Germinal center (tissue), 1 donor: ENCODE measurements around the gene EVA1C.
"Not testable (repeated sequence)": the region's sequence is repeated elsewhere in the genome, so short reads cannot be mapped to it uniquely, and the experiment has no call there.

Source experiments
- DNase-seq: peaks from one replicate; pipeline ENCODE4 v3.0.0; 2012; ENCODE audit warnings: mixed read lengths, low spot score

EVA1C gene

DNA sequence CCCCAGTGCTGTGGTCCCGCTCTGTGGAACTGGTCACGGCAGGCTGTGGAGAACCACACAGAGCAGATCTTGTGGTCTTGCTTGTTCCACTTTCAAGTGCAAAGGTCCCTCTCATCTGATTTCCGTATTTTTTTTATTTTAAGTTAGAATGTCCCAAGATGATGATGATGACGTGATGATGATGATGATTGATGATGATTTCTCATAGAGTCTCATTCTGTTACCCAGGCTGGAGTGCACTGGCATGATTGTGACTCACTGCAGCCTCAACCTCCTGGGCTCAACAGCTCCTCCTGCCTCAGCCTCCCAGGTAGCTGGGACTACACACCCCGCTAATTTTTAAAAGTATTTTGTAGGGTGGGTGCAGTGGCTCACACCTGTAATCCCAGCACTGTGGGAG, 12.2 kb downstream of the EVA1C start:
- DNase-seq: no peak

DNA sequence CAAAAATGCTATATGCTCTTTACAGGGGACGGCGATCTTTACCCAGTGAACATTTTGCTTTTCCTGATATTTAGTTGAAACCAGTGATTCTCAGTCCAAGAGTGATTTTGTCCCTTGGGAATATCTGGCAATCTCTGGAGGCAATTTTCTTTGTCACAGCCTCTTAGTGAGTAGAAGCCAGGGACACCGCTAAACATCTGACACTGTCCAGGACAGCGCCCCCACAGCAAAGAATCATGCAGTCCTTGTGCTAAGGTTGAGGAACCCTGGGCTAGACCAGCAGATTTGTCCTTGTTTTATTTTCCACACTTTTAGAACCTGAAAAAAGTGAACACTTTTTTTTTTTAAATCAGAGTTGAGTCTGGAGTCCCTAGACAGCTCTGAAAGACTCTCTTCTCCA, 13.1 kb downstream of the EVA1C start:
- DNase-seq: no peak

DNA sequence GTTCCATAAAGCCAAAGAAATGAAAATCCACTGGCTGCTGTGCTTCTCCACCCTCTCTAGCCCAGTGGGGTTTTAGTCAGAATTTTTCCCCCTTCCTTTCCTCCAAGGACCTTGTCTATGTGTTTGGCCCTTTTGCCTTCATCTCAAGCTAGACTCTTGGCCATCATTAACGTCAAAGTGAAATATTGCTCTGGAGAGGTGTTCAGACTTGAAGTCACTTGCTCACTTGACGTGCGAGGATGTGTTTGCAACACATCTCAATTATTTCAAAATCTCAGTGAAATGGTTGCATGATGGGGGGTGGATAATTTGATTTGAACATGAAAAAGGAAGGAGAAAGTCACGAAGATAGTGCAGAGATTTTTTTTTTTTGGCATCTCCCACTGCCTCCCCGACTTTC, 13.6 kb downstream of the EVA1C start:
- DNase-seq: no peak

DNA sequence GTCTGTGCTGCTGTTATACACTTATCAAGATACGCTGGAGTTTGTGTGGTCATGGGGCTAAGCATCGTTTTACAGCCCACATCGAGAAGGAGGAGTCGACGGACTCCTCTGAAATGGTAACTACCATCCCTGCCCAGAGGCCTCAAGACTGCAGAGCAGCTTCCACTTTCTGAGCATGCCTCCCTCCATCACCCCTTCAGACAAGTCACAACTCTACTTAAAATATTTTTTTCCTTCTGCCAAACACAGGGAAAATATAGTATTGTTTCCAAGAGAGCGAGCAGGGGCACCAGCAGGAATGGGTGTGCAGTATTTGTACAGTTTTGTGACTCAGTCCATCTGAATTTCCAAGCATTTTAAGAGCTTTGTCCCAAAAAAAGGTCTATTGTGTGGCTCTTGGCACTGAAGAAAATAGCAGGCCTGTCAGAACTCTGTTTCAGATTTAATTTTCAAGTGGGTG, 14.1 kb downstream of the EVA1C start:
- no peak for DNase-seq

DNA sequence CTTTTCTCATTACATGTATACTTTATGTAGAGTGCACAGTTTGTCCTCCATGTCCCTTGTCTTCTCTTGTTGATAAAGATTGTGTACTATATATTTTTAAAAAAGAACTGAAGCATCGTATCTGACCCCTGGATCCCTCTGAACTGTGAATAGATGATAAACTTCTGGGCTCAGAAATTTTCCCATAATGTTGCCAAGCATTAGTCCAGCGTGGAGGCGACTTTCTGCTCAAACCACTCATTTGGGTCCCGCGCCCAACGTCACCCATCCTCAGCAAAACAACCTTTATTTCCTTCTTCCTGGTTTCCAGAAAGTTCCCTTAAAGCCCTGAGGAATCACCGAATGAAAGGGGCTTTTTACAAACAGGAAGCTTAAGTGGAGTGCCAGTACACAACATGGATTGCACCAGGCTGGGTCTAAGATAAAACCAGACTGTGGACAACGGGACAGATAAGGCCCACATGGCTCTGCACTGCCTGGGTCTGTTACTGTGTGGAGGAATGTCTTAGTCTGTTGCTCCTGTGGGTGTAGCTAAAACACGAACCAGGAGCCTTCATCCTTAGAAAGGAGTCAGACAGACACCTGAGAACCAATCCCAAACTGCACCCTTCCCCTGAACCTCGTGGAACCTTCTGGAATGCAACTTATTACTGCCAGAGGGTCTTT, 15.6 kb downstream of the EVA1C start:
- no peak for DNase-seq

DNA sequence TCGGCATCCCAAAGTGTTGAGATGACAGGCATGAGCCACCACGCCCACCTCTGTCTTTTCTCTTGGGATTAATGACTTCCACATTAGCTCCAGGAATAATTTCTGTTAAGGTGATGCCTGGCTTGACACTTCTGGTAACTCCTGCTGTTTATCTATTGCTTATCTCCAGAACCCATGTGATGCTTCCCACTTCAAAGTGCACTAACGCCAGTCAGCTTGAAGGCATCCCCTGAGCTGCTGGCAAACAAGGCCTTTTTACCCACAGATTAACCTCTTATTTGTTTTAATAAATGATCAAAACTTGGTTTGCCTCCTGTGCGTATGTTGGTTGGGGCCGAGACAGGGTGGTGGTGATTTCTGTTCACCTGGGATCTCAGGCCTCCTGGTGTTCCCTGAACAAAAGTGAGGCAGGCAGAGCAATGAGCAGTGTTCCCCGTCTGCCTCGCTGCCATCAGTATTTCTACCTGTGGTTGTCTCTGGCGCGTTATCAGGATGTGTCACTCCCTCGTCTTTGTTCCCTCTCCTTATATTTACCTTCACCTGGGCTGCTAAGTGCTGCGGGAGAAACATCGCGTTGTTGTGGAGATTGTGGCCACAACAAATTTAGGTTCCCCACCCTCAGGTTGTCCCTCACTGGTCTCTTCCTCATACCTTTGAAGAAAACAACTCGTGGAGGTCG, 20.6 kb downstream of the EVA1C start:
- DNase-seq: not testable (repeated sequence)

DNA sequence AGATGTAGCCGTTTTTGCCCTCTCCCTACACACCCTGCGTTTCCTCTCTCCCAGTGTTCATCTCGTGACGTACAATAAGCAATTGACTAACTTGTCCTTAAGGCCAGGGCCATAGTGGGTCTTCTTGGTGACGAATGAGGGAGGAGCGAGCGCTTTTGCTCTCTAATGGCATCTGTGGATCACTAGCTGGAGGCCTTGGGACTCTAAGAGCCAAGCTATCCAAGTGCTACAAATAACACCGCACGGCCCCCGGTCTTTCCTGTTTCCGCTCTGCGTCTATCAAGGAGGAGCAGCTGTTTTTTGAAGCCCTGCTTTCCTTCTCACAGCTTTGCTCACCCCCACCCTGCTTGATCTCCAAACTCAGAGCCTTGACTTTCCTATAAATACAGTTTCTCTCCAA, 25.2 kb downstream of the EVA1C start:
- no peak for DNase-seq

DNA sequence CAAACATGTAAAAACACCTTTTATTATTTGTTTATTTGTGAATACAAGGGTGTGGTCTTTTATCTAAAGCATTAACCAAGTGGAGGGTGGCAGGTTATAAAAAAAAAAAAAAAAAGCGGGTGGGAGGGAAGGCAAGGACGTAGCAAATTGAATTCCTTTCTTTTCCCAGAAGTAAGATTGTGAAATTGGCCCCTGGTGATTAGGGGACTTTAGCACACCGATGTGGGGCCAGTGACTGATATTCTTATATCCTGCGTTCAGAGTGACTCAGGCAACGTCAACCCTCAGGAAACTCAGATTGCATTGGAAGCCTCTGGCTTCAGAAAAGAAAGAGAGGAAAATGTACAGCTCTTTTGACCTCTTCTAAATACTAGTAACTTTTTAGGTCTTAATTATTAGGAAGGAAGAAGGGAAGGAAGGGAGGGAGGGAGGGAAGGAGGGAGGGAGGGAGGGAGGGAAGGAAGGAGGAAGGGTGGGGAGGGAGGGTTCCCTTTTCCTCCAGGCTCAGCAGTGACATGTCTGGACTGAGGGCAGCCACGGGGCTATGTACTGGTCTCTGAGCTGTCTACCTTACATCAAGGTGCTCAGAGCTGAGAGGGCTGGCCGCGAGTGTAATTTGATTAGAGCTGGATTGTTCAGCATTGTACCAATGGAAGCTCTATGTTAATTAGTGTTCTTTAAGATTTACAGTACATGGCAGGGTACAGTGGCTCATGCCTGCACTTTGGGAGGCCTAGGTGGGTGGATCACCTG, 30.2 kb downstream of the EVA1C start:
- DNase-seq: no peak

DNA sequence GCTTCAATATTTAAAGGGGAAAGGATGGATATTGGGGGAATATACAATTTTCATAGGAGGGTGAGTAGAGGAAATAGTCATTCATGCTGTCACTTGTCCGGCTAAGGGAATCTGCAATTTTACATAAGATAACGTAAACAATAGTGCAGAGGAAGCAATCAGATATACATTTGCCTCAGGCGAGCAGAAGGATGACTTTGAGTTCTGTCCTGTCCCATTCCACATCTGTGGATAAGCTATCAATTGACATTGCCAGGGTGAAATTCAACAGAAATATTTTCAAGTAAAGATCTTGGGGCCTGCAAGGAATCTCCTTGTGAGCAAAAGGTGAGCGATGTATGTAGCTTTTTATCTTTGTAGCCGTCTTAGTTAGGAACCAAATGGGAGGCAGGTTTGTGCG, 32.6 kb downstream of the EVA1C start:
- DNase-seq: no peak

DNA sequence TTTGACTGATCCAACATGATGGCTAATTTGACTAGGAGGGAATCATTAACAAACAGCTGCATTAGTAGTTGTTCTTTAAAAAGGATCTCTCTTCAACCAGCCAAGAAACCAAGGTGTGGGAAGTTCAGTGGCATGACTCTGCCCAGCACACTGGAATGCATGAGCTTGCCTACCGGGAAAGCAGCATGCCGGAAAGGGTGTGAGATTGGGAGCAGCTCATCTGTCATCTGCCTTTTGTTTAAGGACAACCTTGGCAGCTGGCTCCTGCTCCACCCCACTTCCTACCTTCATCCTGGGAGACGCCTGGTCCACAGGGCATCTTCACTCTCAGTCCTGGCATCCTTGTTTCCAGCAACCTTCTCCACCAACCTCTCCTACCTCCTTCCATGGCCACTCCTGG, 33.9 kb downstream of the EVA1C start:
- not testable (repeated sequence) for DNase-seq

DNA sequence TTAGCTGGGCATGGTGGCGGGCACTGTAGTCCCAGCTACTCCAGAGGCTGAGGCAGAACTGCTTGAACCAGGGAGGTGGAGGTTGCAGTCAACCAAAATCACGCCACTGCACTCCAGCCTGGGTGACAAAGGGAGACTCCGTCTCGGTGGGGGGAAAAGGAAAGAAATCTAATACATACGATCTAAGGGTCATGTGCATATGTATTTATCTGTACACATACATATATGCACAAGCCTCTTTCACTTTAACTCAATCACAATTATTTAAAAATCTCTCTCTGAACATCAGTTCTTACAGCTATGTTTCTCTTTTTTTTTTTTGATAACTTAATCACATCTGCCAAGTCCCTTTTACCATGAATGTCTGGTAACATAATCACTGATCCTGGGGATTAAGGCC, 34.7 kb downstream of the EVA1C start:
- DNase-seq: no peak

DNA sequence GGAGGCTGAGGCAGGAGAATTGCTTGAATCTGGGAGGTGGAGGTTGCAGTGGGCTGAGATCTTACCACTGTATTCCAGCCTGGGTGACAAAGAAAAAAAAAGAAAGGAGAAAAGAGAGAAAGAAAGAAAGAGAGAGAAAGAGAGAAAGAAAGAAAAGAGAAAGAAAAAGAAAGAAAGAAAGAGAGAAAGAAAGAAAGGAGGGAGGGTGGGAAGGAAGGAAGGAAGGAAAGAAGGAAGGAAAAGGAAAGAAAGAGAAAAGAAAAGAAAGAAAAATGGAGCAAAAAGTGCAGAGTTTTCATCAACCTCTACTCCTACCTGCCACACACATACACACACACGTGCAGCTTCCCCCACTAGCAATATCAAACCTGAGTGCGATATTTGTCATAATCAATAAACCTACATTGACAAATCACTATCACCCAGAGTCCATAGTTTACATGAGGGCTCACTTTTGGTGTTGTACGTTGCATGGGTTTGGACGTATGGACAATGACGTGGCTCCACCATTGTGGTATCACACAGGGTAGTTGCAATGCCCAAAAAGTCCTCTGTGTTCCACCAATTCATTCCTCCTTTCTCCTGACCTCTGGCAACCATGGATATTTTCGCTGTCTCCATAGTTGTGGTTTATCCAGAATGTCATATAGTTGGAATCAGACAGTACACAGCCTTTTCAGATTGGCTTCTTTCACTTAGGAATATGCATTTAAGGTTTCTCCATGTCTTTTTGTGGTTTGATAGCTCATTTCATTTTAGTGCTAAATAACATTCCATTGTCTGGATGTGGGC, 36.5 kb downstream of the EVA1C start:
- no peak for DNase-seq

DNA sequence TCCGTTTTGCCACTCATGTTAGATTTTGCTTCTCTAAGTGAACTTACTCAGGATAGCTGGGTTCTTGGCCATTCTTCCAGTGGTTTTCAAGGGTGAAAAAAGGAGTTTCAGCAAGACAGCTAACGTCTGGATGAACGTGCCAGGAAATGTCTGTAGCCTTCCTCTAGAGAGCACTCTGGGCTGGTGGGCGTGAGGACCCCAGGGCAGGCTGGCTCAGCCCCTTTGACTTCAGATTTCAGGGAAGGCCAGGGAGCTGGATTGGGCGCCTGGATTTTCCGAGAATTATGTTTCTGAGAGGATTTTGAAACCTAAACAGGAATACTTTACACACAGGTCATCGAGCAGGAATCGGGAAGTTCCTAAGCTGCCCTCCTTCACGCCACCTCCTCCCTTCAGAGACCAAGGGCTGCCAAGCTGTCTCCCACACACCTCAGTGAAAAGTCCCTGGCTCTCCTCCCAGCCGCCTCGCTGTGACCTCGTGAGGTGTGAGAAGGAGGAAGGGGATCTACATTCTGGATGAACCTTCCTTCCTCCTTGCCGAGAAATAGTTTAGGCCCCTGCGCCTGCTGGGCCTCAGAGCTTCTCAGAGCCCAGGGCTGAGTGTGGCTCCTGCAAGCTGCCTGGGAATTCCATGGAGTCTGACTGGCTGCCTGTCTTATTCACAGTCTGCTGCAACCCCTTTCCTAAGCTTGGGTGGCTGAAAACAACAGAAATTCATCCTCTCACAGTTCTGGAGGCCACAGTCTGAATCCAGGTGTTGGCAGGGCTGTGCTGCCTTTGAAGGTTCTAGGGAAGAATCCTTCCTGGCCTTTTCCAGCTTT, 38.6 kb downstream of the EVA1C start:
- DNase-seq: not testable (repeated sequence)

DNA sequence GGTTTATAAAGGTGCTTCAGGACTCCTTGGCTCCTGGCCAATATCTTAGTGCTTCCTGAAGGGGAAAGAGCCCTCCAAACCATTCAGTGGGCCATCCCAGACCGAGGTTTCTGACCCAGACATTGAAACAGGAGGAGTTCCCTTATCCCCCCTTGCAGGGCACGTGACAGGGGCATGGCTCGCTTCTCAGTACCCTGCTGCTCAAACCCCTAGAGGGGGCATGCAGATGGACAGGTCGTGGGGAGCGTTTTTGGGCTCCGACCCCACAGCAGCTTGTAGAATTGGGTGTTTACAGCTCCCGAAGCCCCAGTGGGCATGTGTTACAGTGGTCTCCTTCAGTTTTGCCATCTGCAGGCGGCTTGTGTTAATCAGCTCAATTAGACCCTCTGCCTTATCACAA, 39.7 kb downstream of the EVA1C start:
- not testable (repeated sequence) for DNase-seq

DNA sequence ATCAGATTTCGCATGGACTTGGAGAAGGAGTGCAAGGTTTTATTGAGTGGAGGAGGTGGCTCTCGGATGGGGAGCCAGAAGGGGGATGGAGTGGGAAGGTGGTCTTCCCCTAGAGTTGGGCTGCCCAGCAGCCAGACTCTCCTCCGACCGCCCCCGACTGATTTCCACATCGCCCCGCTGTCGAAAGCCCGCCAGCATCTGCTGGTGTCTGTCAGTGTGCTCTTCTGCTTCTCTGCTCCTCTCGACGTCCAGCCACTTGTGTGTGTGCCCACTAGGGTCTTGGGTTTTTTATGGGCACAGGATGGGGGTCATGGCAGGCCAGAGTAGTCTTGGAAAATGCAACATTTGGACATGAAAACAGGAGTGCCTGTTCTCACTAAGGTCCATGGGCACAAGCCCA, 40.1 kb downstream of the EVA1C start:
- no peak for DNase-seq

DNA sequence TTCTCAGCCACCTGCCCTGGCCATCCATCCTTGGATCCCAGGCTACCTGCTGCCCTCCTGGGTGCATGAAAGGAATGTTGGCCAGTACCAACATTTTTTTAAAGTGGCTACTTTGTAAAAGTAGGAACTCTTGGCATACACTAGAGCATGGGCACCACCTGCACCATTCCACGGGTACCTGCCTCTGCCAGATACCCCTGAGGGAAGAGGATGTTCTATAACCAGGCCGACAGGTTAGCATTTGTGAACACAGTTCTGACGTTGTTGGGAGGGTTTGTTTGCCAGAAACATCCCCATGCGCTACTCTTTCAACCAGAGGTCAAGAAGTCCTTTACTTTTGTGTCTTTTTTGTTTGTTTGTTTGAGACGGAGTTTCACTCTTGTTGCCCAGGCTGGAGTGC, 43.0 kb downstream of the EVA1C start:
- DNase-seq: no peak

DNA sequence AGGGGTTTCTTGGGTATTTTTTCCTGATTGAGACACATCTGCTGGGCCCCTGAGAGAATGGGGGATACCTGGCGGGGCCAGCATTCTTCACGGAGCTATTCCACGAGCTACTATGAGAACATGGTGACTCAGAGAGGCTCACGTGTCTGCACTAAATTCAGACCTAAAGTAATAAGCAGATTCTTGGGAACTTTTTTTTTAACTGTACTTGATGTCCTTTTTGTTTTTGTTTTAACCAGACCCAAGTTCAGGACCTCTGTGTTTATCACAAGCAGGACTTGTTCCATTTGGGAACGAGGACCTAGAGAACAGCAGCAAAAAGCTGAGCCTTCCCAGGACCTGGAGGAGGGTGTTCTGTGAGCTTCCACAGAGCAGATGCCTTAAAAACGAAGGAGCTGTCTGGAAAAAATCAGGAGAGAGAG, 44.0 kb downstream of the EVA1C start:
- DNase-seq: no peak

DNA sequence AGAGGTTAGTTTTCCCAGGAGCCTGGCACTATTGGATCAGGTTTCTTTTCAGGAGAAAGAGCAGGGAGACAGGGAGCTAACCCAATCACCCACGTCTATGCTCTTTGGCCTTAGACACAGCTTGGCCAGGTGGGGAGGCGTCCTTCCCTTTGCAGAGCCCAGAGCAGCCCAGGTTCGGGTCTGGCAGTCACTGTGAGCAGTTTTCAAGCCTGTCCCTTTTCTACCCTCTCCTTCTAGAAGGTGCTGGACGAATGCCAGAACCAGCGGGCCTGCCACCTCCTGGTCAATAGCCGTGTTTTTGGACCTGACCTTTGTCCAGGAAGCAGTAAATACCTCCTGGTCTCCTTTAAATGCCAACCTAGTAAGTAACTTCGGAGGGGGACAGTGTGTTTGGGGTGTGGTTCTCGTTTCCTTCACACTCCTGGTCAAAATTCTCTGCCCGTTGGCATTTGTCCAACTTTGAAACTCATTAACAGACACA, 44.9 kb downstream of the EVA1C start:
- no peak for DNase-seq

DNA sequence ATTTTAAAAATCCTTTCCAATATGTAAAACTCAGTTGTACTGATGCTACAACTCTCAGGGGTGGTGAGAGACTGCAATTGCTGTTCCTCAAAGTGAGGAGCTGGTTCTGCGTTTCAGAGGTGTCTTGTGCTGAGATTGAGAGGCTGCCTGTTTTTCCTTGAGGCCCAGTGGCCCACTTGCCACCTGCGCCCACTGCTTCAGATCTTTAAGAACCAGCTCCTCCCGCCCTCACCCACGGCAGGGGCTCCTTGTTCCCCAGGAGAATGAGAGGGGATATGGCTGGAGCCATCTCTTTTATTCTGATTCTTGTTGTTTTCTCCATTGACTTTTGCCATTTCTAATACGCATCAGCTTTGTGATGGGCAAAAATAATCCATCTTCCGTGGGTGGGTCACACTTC, 45.5 kb downstream of the EVA1C start:
- no peak for DNase-seq

DNA sequence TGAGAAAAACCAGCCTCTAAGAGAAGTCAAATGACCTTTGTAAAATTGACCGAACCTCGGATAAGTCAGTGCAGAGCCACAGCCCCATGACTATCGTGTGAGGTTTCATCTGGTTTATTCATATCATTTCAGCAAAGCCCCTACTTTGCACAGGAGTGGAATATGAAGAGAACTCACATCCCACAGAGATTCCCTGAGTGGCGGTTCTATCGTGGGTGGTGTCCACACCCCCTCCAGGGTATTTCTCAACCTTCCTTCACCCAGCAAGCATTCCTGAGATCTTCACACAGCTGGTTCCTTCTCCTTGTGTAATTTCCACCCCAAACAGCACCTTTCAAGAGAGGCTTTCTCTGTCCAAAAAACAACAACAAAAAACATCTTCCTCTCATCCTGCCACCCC, 47.5 kb downstream of the EVA1C start:
- no peak for DNase-seq

DNA sequence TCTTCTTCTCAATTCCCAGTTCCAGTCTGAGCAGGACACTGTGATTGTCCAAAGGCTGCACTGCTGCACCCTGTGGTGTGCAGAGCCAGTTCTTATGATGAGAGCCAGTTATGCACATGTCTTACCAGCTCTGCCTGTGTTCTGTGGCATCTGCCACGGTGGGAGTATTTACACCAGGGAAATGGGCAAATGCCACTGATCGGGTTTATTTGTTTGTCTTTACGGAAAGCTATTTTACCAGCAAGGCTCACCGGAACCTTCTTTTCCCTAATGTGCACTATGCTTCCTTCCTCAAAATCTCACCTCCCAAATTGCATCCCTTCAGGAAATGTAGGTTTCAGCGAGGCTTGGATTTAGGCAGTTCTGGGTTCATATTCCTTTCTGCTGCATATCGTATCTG, 49.0 kb downstream of the EVA1C start:
- DNase-seq: no peak
